Gastrocnemius medialis (tissue), 4 donors: ENCODE measurements around the gene RAB9A. TPM values are rescaled to one million over a fixed set of nuclear protein-coding genes. Genes with fewer than 3 reads are reported as not detected.
"Not testable (repeated sequence)": the region's sequence is repeated elsewhere in the genome, so short reads cannot be mapped to it uniquely, and the experiment has no call there.

Experiments used
- ATAC-seq, 2 donors: fragments of 150-250 bp; one replicate each; pipeline ENCODE4 v1.9.1; 2016
- DNase-seq, 2 donors: peaks; one replicate each; pipeline ENCODE4 v3.0.0-alpha.2; 2019
- H3K27ac ChIP-seq, 4 donors: fragments of 200-600 bp; sonication (generic); 1 replicate in 1 of 4; 2 replicates in 3 of 4; pipeline ENCODE4 v1.5.1; 2016 to 2018; ENCODE audit warnings: mild to moderate bottlenecking in 2 of 4, moderate library complexity in 1 of 4
- H3K27me3 ChIP-seq, 3 donors: fragments of 200-600 bp; sonication (generic) in 2 of 3; 1 replicate in 1 of 3; 2 replicates in 2 of 3; pipeline versions ENCODE4 v1.5.1 to v1.6.0; 2016 to 2019; ENCODE audit warnings: mild to moderate bottlenecking in 1 of 3, moderate library complexity in 1 of 3
- H3K36me3 ChIP-seq, 2 donors: fragments of 200-600 bp; sonication (generic) in 1 of 2; one replicate each; pipeline ENCODE4 v1.5.1; 2017 to 2018
- H3K4me1 ChIP-seq, 2 donors: fragments of 200-600 bp; sonication (generic) in 1 of 2; one replicate each; pipeline ENCODE4 v1.5.1; 2016 to 2017; ENCODE audit warnings: mild to moderate bottlenecking in 2 of 2
- H3K4me3 ChIP-seq, 4 donors: fragments of 200-600 bp; sonication (generic) in 3 of 4; 1 replicate in 1 of 4; 2 replicates in 3 of 4; pipeline ENCODE4 v1.5.1; 2016 to 2019; ENCODE audit warnings: mild to moderate bottlenecking in 2 of 4
- H3K9me3 ChIP-seq, 3 donors: fragments of 200-600 bp; sonication (generic) in 2 of 3; 1 replicate in 1 of 3; 2 replicates in 2 of 3; pipeline ENCODE4 v1.5.1; 2016 to 2019
- CTCF ChIP-seq, 5 experiments: fragments of 450-650 bp in 3 of 5; fragments of 200-600 bp in 2 of 5; sonication (generic) in 2 of 5; IDR thresholded peaks in 4 of 5; conservative IDR thresholded peaks in 1 of 5; 1 replicate in 4 of 5; 2 replicates in 1 of 5; pipeline ENCODE4 v1.5.1; 2016 to 2019; ENCODE audit warnings: antibody characterized with exemption in 5 of 5, mild to moderate bottlenecking in 3 of 5, moderate library complexity in 3 of 5
- POLR2A ChIP-seq, 2 donors: fragments of 450-650 bp; IDR thresholded peaks; one replicate each; pipeline ENCODE4 v1.6.1; 2017; ENCODE audit warnings: antibody characterized with exemption in 2 of 2, mild to moderate bottlenecking in 2 of 2, moderate library complexity in 2 of 2
- in situ Hi-C, 4 donors: fragments of 200-750 bp; cut with MboI; loops; one replicate each; pipeline versions ENCODE4 v1.15.0 to v1.8.0; 2017; ENCODE audit warnings: low sequenced_read_pairs in 4 of 4
- intact Hi-C: fragments of 100-400 bp; cut with DNase I; formaldehyde crosslinking; loops from one replicate; pipeline ENCODE4 v1.15.1; 2023; ENCODE audit warnings: low total_unique reads
- total RNA-seq, 4 donors: library from RNA; depleted of rRNA; stranded (reverse); fragments of >200 nt; gene quantifications; one replicate each; pipeline versions ENCODE4 v1.1.0 to v1.2.3, GENCODE V29; 2016

Gene RAB9A
- total RNA-seq, 4 donors from 2014 or later, result 15.0 to 21.7 (median 18.5) TPM

DNA sequence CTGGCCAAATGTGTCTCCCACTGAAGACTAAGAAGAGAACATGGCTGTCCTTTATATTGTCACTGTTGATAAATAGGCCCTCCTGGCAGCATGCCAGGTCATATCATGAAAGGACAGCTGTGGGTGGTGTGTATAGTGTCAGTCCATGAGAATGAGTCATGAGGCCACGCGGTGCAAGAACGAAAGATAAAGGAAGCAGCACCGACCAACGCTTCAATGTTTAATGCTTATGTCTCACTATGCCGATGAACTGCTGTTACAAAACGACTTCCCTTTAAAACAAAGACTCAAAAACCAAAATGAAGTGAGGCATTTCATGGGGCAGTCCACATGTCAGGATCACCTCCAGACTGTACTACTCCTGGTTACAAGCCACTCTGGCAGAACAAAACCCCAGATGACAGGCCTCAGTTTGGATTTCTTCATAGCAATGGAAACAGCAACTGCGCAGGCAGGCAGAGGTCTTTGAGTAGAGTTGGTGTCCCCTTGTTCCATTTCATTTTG lies 41.2 kb upstream of the RAB9A start:
- intact Hi-C loops (loop anchor here (5.0 kb wide), 1 partner anchor 140 kb away; no protein-coding TSS in a partner anchor), in situ Hi-C loops (loop anchor here (5.0 to 25.0 kb wide), 3 partner anchors 135 to 145 kb away; no protein-coding TSS in a partner anchor)
- TF ChIP-seq POLR2A (IDR thresholded peaks at IDR 0.05), result no peak
- peak in 1 of 2 donors; percentile 21 for DNase-seq
- H3K36me3 ChIP-seq, result no peaks in the 10 kb centered on the region
- no peak overlapping the region for H3K27ac ChIP-seq
- peaks cover 0 to 2% (median 0%) of the 10 kb centered on the region in 3 donors for H3K27me3 ChIP-seq
- no peak for ATAC-seq
- peaks cover 5 to 6% of the 10 kb centered on the region in 2 donors for H3K4me1 ChIP-seq
- H3K4me3 ChIP-seq, result no peak overlapping the region
- H3K9me3 ChIP-seq, result no peaks in the 10 kb centered on the region

DNA sequence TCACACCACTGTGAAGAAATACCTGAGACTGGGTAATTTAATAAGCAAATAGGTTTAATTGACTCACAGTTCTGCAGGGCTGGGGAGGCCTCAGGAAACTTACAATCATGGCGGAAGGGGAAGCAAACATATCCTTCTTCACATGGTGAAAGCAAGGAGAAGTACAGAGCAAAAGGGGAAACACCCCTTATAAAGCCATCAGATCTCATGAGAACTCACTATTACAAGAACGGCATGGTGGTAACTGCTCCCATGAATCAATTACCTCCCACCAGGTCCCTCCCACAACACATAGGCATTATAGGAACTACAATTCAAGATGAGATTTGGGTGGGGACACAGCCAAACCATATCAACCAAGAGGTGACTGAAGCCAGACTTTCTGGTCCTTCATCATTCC lies 40.6 kb upstream of the RAB9A start:
- not testable (repeated sequence) for H3K9me3 ChIP-seq, H3K36me3 ChIP-seq, H3K27me3 ChIP-seq, DNase-seq, H3K4me1 ChIP-seq, H3K4me3 ChIP-seq, H3K27ac ChIP-seq, ATAC-seq
- in situ Hi-C loops (loop anchor here (5.0 to 25.0 kb wide), 3 partner anchors 136 to 146 kb away; no protein-coding TSS in a partner anchor), intact Hi-C loops (loop anchor here (5.0 kb wide), 1 partner anchor 141 kb away; no protein-coding TSS in a partner anchor)

GRCh38 chrX:13649838-13650237 lies 39.1 kb upstream of the RAB9A start:
- no peaks in the 10 kb centered on the region for H3K27me3 ChIP-seq
- in situ Hi-C loops (loop anchor here (5.0 to 25.0 kb wide), 6 partner anchors 85 to 387 kb away; partner anchors contain the start of genes OFD1 (in 2 of the 4), TRAPPC2 (in 2 of the 4) and GEMIN8 (in 1 of the 4)), intact Hi-C loops (loop anchor here (5.0 to 10.0 kb wide), 2 partner anchors 143 to 695 kb away; no protein-coding TSS in a partner anchor)
- ATAC-seq, result no peak
- no peak for DNase-seq
- H3K27ac ChIP-seq, result peak overlapping the region in 1 of 4 donors; percentile 31
- no peak overlapping the region for H3K4me3 ChIP-seq
- H3K36me3 ChIP-seq, result no peaks in the 10 kb centered on the region
- peaks cover 14 to 15% of the 10 kb centered on the region in 2 donors for H3K4me1 ChIP-seq
- TF ChIP-seq CTCF (IDR thresholded peaks at IDR 0.05 in 4 of 5, conservative IDR thresholded peaks at IDR 0.05 in 1 of 5) (no peak), POLR2A (IDR thresholded peaks at IDR 0.05) (no peak)
- no peaks in the 10 kb centered on the region for H3K9me3 ChIP-seq

DNA sequence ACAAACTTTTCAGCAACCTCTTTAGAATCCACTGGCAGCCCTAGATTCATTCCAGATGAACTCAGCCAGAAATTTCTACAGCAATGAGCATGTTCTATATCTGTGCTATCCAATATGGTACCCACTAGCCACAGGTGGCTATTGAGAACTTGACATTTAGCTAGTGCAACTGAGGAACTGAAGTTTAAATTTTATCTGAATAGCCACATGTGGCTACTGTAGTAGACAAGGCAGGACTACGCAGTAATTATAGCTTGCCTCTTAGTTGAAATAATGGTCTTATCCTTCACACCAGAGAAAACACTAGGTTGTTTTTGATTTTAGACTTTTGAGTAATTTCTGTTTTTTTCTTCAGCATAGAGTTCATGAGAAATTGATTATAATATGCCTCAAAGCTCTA lies 38.6 kb upstream of the RAB9A start:
- DNase-seq (no peak), ATAC-seq (no peak)
- Histone ChIP-seq H3K27ac (peak overlapping the region in 1 of 4 donors; percentile 31), H3K9me3 (no peaks in the 10 kb centered on the region), H3K36me3 (no peaks in the 10 kb centered on the region), H3K27me3 (no peaks in the 10 kb centered on the region), H3K4me3 (no peak overlapping the region), H3K4me1 (peaks cover 14 to 15% of the 10 kb centered on the region in 2 donors)
- TF ChIP-seq CTCF (IDR thresholded peaks at IDR 0.05 in 4 of 5, conservative IDR thresholded peaks at IDR 0.05 in 1 of 5) (no peak), POLR2A (IDR thresholded peaks at IDR 0.05) (no peak)
- in situ Hi-C loops, result loop anchor here in 3 of 4 donors (10.0 to 25.0 kb wide), 3 partner anchors 84 to 387 kb away; partner anchors contain the start of genes OFD1 (in 2 of the 3), TRAPPC2 (in 2 of the 3) and GEMIN8 (in 1 of the 3)
- intact Hi-C loops, result loop anchor here (10.0 kb wide), 1 partner anchor 696 kb away; no protein-coding TSS in a partner anchor

DNA sequence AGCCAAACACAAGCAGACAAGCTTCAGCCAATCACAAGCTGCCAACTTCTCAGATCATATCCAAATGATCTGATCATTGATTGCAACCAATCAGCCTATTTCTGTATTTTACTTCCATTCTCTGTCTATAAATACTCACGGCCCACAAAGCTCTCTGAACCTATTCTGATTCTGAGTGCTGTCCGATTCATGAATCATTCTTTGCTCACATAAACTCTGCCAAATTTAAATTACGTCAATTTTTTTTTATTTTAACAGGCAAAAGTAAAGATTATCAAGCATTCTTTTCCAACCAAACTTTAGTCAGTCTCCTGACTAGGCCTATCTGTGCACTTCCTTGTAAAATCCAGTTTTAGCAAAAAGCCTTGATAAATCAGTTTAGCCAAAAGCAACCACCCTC lies 37.8 kb upstream of the RAB9A start:
- no peak overlapping the region for H3K4me3 ChIP-seq
- no peaks in the 10 kb centered on the region for H3K36me3 ChIP-seq
- DNase-seq (no peak), ATAC-seq (no peak)
- peaks cover 14 to 15% of the 10 kb centered on the region in 2 donors for H3K4me1 ChIP-seq
- H3K9me3 ChIP-seq, result no peaks in the 10 kb centered on the region
- no peak for TF ChIP-seq CTCF (IDR thresholded peaks at IDR 0.05 in 4 of 5, conservative IDR thresholded peaks at IDR 0.05 in 1 of 5)
- TF ChIP-seq POLR2A (IDR thresholded peaks at IDR 0.05), result no peak
- no peak overlapping the region for H3K27ac ChIP-seq
- in situ Hi-C loops, result loop anchor here in 3 of 4 donors (10.0 to 25.0 kb wide), 3 partner anchors 84 to 386 kb away; partner anchors contain the start of genes OFD1 (in 2 of the 3), TRAPPC2 (in 2 of the 3) and GEMIN8 (in 1 of the 3)
- H3K27me3 ChIP-seq, result no peaks in the 10 kb centered on the region
- intact Hi-C loops, result loop anchor here (10.0 kb wide), 1 partner anchor 696 kb away; no protein-coding TSS in a partner anchor
